Progenitor cell of endocrine pancreas (in vitro differentiated cells): ENCODE data around the gene SPEM2. TPM values are rescaled to one million over a fixed set of nuclear protein-coding genes. Genes with fewer than 3 reads are reported as not detected.
A peak's percentile ranks its signal among the peaks of the same experiment; 100 is the strongest.

ENCODE experiments used
- DNase-seq: peaks from one replicate; pipeline ENCODE4 v3.0.0; 2021; ENCODE audit warnings: low spot score; ENCODE audit not compliant: unreplicated experiment
- H3K27ac Mint-ChIP-seq: 2 replicates; pipeline ENCODE4 v1.8.0; 2021; ENCODE audit warnings: mild to moderate bottlenecking, moderate library complexity, mixed read lengths
- H3K27me3 Mint-ChIP-seq: 2 replicates; pipeline ENCODE4 v1.8.0; 2021; ENCODE audit warnings: mixed read lengths
- H3K36me3 Mint-ChIP-seq: 2 replicates; pipeline ENCODE4 v1.8.0; 2022; ENCODE audit warnings: mixed read lengths; ENCODE audit not compliant: insufficient read depth
- H3K4me1 Mint-ChIP-seq: 2 replicates; pipeline ENCODE4 v1.8.0; 2021; ENCODE audit warnings: low read depth, mixed read lengths
- H3K4me3 Mint-ChIP-seq: 2 replicates; pipeline ENCODE4 v1.8.0; 2021; ENCODE audit warnings: low read depth, mild to moderate bottlenecking, moderate library complexity, mixed read lengths
- H3K9me3 Mint-ChIP-seq: 2 replicates; pipeline ENCODE4 v1.8.0; 2021; ENCODE audit warnings: low read depth, mixed read lengths
- CTCF ChIP-seq: fragments of 200-600 bp; sonication (generic); IDR thresholded peaks from one replicate; pipeline ENCODE4 v1.5.0; 2021; ENCODE audit warnings: antibody characterized with exemption, mild to moderate bottlenecking; ENCODE audit not compliant: unreplicated experiment
- total RNA-seq: library from RNA; stranded (reverse); gene quantifications from 2 replicates; pipeline ENCODE4 v1.2.1, GENCODE V29; 2021

Gene SPEM2
- total RNA-seq, 1 donor from 2014 or later = not detected

- H3K4me1 Mint-ChIP-seq = peaks cover 9% of the 10 kb centered on the region
- H3K9me3 Mint-ChIP-seq = peaks cover 5% of the 10 kb centered on the region
- no peak for DNase-seq
- no peak overlapping the region for H3K27ac Mint-ChIP-seq
- peaks cover 1% of the 10 kb centered on the region for H3K36me3 Mint-ChIP-seq
- H3K27me3 Mint-ChIP-seq = peaks cover 37% of the 10 kb centered on the region
- H3K4me3 Mint-ChIP-seq = no peak overlapping the region
- TF ChIP-seq CTCF = no peak
Measured at GRCh38 chr17:7383371-7383741, 42.1 kb upstream of the SPEM2 start.

GRCh38 chr17:7383742-7384488 is 41.5 kb upstream of the SPEM2 start:
- H3K4me3 Mint-ChIP-seq = peak overlapping the region; percentile 51
- TF ChIP-seq CTCF = no peak
- H3K27ac Mint-ChIP-seq = no peak overlapping the region
- H3K27me3 Mint-ChIP-seq = peaks cover 37% of the 10 kb centered on the region
- peaks cover 9% of the 10 kb centered on the region for H3K4me1 Mint-ChIP-seq
- peak; percentile 58 for DNase-seq
- peaks cover 5% of the 10 kb centered on the region for H3K9me3 Mint-ChIP-seq
- H3K36me3 Mint-ChIP-seq = peaks cover 1% of the 10 kb centered on the region

- TF ChIP-seq CTCF = no peak
- Mint-ChIP-seq H3K9me3 (no peaks in the 10 kb centered on the region), H3K27ac (no peak overlapping the region), H3K4me3 (peak overlapping the region; percentile 51), H3K27me3 (peaks cover 31% of the 10 kb centered on the region), H3K4me1 (peaks cover 9% of the 10 kb centered on the region), H3K36me3 (peaks cover 5% of the 10 kb centered on the region)
- no peak for DNase-seq
Measured at GRCh38 chr17:7384489-7385081, 40.8 kb upstream of the SPEM2 start.

GRCh38 chr17:7388856-7389255 is 36.6 kb upstream of the SPEM2 start:
- TF ChIP-seq CTCF = no peak
- Mint-ChIP-seq H3K4me3 (no peak overlapping the region), H3K27ac (no peak overlapping the region), H3K4me1 (peaks cover 4% of the 10 kb centered on the region), H3K27me3 (peaks cover 3% of the 10 kb centered on the region), H3K36me3 (peaks cover 5% of the 10 kb centered on the region), H3K9me3 (no peaks in the 10 kb centered on the region)
- DNase-seq = no peak

GRCh38 chr17:7389924-7390910 is 35.2 kb upstream of the SPEM2 start:
- Mint-ChIP-seq H3K27me3 (no peaks in the 10 kb centered on the region), H3K4me3 (no peak overlapping the region), H3K27ac (no peak overlapping the region), H3K4me1 (peaks cover 5% of the 10 kb centered on the region), H3K9me3 (no peaks in the 10 kb centered on the region), H3K36me3 (peaks cover 5% of the 10 kb centered on the region)
- no peak for TF ChIP-seq CTCF
- DNase-seq = no peak
